ENCODE measurements around the gene CDKAL1.

GRCh38 chr6:20740088-20740487 is 205.8 kb downstream of the CDKAL1 start:
- no peak for TF ChIP-seq CTCF (IDR thresholded peaks at IDR 0.05 in 8 of 11, conservative IDR thresholded peaks at IDR 0.05 in 3 of 11)
- no peak for TF ChIP-seq POLR2A (IDR thresholded peaks at IDR 0.05)

Measured in spleen (tissue), 7 donors.